ENCODE measurements around the gene CD151. TPM values are rescaled to one million over a fixed set of nuclear protein-coding genes. Genes with fewer than 3 reads are reported as not detected.
A peak's percentile ranks its signal among the peaks of the same experiment; 100 is the strongest.

Gene CD151
- total RNA-seq, 2 experiments from 2014 or later = 0.28 to 0.84 TPM

- no TSS peak for BruUV-seq (replicated peaks)
- intact Hi-C loops (cut with micrococcal nuclease; ENCODE audit: unreplicated experiment) = no loop called here
- CTCF ChIA-PET (ENCODE audit: unreplicated experiment) = no interaction called here
- peaks cover 28% of the 10 kb centered on the region; the same call in 1 of the 2 replicates for H3K36me3 ChIP-seq (ENCODE audit: insufficient read depth, low read length)
- H3K4me2 ChIP-seq (ENCODE audit: low read length) = peak overlapping the region; percentile 94
- H2AFZ ChIP-seq (ENCODE audit: low read length) = no peak overlapping the region
- peaks cover 15% of the 10 kb centered on the region; the same call in 1 of the 2 replicates for H3K79me2 ChIP-seq (ENCODE audit: insufficient read depth, low read depth, low read length)
- no peaks in the 10 kb centered on the region for H3K9me3 ChIP-seq (ENCODE audit: low read length)
- no peaks in the 10 kb centered on the region for H3K9me2 ChIP-seq (ENCODE audit: insufficient read depth, low read length)
- H3K4me1 ChIP-seq (ENCODE audit: insufficient read depth, low read length, poor library complexity, severe bottlenecking) = peaks cover 38% of the 10 kb centered on the region
- TF ChIP-seq CTCF (conservative IDR thresholded peaks at IDR 0.05; ENCODE audit: low read length) (no peak), EZH2phosphoT487 (IDR thresholded peaks at IDR 0.05; ENCODE audit: borderline replicate concordance, low read depth, low read length) (no peak)
- POLR2A ChIA-PET = no interaction called here
- DNase-seq (ENCODE audit: low spot score) = no peak
- H4K20me1 ChIP-seq (ENCODE audit: insufficient read depth, low read length) = no peaks in the 10 kb centered on the region
- H3K27ac ChIP-seq (ENCODE audit: low read depth, low read length, poor library complexity, severe bottlenecking) = peak overlapping the region; percentile 83
- H3K4me3 ChIP-seq (ENCODE audit: low read depth, low read length, poor library complexity, severe bottlenecking) = peak overlapping the region; percentile 86
Measured at GRCh38 chr11:803770-804598, 28.8 kb upstream of the CD151 start.

GRCh38 chr11:804599-804964, 28.2 kb upstream of the CD151 start:
- Histone ChIP-seq H3K4me2 (ENCODE audit: low read length) (peak overlapping the region; percentile 94), H3K27ac (ENCODE audit: low read depth, low read length, poor library complexity, severe bottlenecking) (peak overlapping the region; percentile 83), H3K9me2 (ENCODE audit: insufficient read depth, low read length) (no peaks in the 10 kb centered on the region), H3K4me1 (ENCODE audit: insufficient read depth, low read length, poor library complexity, severe bottlenecking) (peaks cover 38% of the 10 kb centered on the region), H2AFZ (ENCODE audit: low read length) (peak overlapping the region; percentile 40; the same call in 1 of the 2 replicates), H3K36me3 (ENCODE audit: insufficient read depth, low read length) (peaks cover 22% of the 10 kb centered on the region; the same call in 1 of the 2 replicates), H3K9me3 (ENCODE audit: low read length) (no peaks in the 10 kb centered on the region), H3K4me3 (ENCODE audit: low read depth, low read length, poor library complexity, severe bottlenecking) (peak overlapping the region; percentile 86), H4K20me1 (ENCODE audit: insufficient read depth, low read length) (no peaks in the 10 kb centered on the region), H3K79me2 (ENCODE audit: insufficient read depth, low read depth, low read length) (peaks cover 18% of the 10 kb centered on the region; the same call in 1 of the 2 replicates)
- ChIA-PET POLR2A (no interaction called here), CTCF (ENCODE audit: unreplicated experiment) (no interaction called here)
- TF ChIP-seq CTCF (conservative IDR thresholded peaks at IDR 0.05; ENCODE audit: low read length) (no peak), EZH2phosphoT487 (IDR thresholded peaks at IDR 0.05; ENCODE audit: borderline replicate concordance, low read depth, low read length) (no peak)
- BruUV-seq (replicated peaks) = no TSS peak
- intact Hi-C loops (cut with micrococcal nuclease; ENCODE audit: unreplicated experiment) = no loop called here
- no peak for DNase-seq (ENCODE audit: low spot score)
